GM19324 (cell line): Measurements from ENCODE around the gene CAMK2A.
"Not testable (repeated sequence)": the region's sequence is repeated elsewhere in the genome, so short reads cannot be mapped to it uniquely, and the experiment has no call there.

ENCODE experiments used
- ATAC-seq: cut with Tn5 transposase; IDR thresholded peaks from one replicate; pipeline ENCODE4 v1.9.1; 2021; ENCODE audit warnings: mild to moderate bottlenecking, moderate library complexity; ENCODE audit not compliant: unreplicated experiment, low FRiP score

Gene CAMK2A

GRCh38 chr5:150242251-150242894 lies 47.2 kb downstream of the CAMK2A start:
- no peak for ATAC-seq

DNA sequence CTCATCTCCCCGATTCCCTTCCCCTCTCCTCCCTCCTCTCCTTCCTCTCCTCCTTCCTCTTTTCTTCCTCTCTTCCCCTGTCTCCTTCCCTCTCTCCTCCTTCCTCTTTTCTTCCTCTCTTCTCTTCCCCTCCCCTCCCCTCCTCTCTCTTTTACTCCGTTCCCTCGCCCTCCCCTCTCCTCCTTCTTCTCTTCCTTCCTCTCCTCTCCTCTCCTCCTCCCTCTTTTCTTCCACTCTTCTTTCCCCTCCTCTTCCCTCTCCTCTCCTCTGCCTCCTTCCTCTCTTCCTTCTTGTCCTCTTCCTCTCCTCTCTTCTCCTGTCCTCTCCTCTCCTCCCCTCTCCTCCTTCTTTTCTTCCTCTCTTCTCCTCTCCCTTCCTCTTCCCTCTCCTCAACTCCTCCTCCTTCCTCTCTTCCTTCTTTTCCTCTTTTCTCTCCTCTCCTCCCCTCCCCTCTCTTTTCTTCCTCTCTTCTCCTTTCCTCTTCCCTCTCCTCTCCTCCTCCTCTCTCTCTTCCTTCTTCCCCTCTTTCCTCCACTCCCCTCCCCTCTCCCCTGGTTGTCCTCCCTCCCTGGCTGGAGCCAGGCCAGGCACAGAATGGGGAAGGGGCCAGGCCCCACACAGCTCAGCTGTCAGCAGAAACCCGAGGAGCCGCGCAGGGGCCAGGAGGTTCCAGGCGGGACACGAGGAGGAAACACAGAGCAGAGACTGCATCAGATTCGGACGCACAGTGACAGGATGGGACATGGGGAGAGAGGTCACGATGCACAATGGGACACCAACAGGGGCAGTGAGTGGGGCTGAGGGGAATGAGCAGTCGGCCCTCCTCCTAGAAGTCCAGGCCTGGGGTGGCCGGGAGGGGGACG lies 48.0 kb downstream of the CAMK2A start:
- no peak for ATAC-seq

- ATAC-seq: no peak
Observed at GRCh38 chr5:150239794-150240122, 49.8 kb downstream of the CAMK2A start.

- no peak for ATAC-seq
Observed at GRCh38 chr5:150239099-150239793, 50.3 kb downstream of the CAMK2A start.

- ATAC-seq: no peak
Observed at GRCh38 chr5:150238646-150239045, 50.9 kb downstream of the CAMK2A start.

GRCh38 chr5:150236981-150237754 lies 52.4 kb downstream of the CAMK2A start:
- ATAC-seq: no peak

- ATAC-seq: no peak
Observed at GRCh38 chr5:150236313-150236712, 53.3 kb downstream of the CAMK2A start.

DNA sequence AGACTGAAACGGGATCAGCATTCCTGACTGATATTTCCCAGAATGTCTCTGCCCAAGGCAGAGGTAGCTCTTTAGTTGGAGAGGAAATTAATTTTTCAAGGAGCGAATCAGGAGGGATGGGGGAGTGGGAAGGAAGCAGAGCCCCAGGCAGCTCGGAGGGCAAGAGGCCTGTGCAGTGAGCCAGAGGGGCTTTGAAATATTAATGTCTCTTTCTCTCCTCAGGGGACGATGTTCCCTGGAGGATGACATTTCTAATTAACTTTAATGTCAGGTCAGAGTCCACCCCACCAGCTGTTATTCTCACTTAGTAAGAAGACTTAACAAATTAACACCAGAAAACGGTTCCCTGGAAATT lies 54.1 kb downstream of the CAMK2A start:
- no peak for ATAC-seq

GRCh38 chr5:150234576-150235499 lies 54.7 kb downstream of the CAMK2A start:
- ATAC-seq: no peak

DNA sequence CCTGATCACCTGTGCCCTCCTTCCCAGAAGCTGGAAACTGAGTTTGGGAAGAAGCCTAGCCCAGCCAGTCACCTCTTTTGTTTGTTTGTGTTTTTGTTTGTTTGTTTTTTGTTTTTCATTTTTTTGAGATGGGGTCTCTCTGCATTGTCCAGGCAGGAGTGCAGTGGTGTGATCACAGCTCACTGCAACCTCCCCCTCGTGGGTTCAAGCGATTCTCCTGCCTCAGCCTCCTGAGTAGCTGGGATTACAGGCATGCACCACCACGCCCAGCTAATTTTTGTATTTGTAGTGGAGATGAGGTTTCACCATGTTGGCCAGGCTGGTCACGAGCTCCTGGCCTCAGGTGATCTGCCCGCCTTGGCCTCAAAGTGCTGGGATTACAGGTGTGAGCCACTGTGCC lies 55.9 kb downstream of the CAMK2A start:
- not testable (repeated sequence) for ATAC-seq

DNA sequence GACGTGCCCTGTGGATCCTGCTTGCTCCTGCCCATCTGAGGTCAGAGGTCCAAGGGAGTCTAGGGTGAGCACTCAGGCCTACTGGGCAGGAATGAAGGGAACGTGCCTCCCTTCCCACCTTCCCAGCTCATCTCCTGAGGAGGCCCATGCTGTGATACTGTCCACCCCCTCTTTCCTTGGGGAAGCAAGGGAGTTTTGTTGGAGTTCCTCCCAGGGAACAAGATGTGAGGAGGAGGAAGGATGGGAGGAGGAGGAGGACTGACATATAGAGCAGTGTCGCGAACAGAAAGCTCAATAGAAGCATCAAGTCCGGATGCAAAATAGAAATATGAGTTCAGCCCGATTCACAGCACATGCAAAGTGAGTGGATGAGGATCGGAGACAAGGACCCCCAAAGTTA lies 58.7 kb downstream of the CAMK2A start:
- no peak for ATAC-seq

DNA sequence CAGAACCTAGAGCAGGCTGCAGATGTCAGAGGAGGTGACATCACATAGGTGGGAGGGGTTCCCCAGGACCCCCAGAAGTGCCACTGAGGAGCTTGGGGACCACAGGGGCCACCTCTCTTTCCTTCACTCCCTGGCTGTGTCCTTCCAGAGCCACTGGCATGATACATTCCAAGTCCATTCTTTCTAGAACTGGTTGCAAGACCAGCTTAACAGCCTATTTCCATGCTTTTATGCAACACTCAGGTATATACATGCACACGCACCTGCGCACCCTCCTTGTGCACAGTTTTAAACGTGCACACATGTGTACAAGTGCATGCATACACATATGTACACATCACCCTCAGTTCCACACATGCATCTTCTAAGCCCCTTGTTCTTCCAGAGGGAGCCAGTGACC lies 60.0 kb downstream of the CAMK2A start:
- ATAC-seq: no peak

DNA sequence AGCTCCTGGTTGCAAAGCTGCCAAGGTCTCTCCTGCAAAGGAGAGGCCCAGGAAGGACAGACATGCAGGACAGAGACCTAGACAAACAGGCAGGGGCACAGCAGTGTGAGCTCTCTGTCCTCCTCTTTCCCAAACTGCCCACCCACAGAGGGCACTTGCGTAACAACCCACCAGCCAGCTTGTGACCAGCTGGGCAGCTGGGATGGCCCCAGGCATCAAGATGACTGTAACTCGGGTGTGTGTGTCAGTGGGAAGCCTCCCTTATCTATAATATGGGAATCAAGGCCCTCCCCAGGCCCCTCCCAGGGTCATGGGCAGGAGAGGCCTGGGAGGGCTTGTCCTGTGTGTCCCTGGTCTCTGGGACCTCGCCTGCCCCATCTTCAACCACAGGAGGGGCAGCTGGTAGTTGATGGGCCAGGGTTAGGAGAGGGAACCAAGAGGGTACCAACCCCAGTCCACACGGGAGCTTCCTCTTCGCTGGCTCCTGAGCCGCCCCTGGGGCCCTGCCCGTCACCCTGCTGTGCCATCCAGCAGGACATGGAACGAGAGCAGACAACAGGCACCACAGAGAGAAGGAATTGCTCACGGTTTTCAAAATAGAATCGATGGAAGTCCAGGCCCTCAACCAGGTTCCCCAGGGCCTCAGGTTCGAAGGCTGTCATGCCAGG lies 61.8 kb downstream of the CAMK2A start:
- ATAC-seq: no peak

GRCh38 chr5:150227036-150227435 lies 62.5 kb downstream of the CAMK2A start:
- no peak for ATAC-seq

GRCh38 chr5:150224483-150225027 lies 65.0 kb downstream of the CAMK2A start:
- ATAC-seq: no peak

- ATAC-seq: no peak
Observed at GRCh38 chr5:150223474-150223873, 66.1 kb downstream of the CAMK2A start.

DNA sequence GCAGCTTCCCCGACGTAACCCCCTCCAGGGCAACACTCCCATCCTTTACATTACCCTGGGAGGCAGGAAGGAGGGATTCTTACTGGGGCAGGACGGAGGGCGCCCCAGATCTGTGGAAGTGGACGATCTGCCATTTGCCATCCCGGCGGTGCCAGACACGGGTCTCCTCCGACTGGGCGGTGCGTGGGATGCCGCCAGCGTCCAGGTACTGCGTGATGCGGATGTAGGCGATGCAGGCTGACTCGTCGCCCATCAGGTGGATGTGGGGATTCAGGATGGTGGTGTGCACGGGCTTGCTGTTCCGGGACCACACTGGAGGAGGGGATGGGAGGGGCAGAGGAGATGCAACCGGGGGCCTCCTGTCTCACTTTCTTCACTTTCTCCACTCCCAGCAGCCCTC lies 66.7 kb downstream of the CAMK2A start:
- no peak for ATAC-seq

- ATAC-seq: no peak
Observed at GRCh38 chr5:150221471-150221870, 68.1 kb downstream of the CAMK2A start.

DNA sequence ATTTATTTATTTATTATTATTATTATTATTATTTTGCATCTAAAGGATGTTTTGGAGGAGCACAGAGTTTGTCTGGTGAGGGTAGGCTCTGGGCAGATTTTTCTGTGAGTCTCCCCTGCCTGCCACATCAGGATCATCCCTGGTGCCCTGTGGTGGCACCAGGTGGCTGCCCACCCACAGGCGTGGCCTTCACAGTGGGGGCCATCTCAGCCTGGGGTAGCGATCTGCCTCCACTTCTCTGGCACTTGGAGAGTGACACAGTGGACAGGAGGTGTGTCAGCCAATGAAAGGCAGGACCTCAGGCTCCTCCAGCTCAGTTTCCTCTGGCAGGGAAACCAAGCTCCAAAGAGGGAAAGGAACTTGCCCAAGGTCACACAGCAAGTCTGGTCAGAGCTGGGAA lies 69.7 kb downstream of the CAMK2A start:
- ATAC-seq: no peak
